ENCODE measurements around the gene LAMC3. TPM values are rescaled to one million over a fixed set of nuclear protein-coding genes. Genes with fewer than 3 reads are reported as not detected.
A peak's percentile ranks its signal among the peaks of the same experiment; 100 is the strongest.
"Not testable (repeated sequence)": the region's sequence is repeated elsewhere in the genome, so short reads cannot be mapped to it uniquely, and the experiment has no call there.

Gene LAMC3
- total RNA-seq, 2 donors from 2014 or later: 3.9 to 16.8 TPM

DNA sequence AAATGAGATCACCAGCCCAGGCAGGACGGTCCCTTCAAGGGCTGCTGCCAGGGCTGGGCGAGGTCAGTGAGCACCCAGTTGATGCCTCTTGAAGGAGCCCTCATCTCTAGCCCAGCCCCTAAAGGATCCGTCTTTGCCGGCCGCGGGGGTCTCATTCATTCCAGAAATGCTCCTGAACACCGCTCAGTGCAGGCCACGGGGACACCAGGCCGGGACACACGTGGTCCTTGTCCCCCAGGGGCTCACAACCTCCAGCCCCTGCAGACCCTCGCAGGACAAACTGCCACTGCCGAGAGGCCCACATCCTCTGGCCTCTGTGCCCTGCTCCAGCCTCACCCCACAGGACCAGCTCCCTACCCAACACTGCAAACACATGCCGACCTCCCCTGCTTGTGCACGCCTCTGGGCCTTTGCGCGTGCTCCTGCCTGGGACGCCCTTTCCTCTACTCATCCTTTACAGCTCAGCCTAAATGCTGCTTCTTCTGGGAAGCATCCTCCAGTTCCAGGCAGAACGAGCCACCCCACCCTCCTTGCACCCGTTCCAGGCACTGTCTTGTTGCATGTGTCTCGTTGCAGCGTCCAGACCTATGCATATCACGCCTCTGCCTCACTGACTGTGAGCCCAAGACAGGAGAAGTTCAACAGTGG lies 10.3 kb upstream of the LAMC3 start:
- DNase-seq (no peak), ATAC-seq (peak; percentile 7)
- no peak for TF ChIP-seq POLR2A (IDR thresholded peaks at IDR 0.05)
- TF ChIP-seq, protein P1, sequence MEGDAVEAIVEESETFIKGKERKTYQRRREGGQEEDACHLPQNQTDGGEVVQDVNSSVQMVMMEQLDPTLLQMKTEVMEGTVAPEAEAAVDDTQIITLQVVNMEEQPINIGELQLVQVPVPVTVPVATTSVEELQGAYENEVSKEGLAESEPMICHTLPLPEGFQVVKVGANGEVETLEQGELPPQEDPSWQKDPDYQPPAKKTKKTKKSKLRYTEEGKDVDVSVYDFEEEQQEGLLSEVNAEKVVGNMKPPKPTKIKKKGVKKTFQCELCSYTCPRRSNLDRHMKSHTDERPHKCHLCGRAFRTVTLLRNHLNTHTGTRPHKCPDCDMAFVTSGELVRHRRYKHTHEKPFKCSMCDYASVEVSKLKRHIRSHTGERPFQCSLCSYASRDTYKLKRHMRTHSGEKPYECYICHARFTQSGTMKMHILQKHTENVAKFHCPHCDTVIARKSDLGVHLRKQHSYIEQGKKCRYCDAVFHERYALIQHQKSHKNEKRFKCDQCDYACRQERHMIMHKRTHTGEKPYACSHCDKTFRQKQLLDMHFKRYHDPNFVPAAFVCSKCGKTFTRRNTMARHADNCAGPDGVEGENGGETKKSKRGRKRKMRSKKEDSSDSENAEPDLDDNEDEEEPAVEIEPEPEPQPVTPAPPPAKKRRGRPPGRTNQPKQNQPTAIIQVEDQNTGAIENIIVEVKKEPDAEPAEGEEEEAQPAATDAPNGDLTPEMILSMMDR (IDR thresholded peaks at IDR 0.05): no peak
- no peaks in the 10 kb centered on the region for H3K4me1 ChIP-seq
- intact Hi-C loops (cut with DNase I): no loop called here
- no peaks in the 10 kb centered on the region for H3K9me3 ChIP-seq
- no peaks in the 10 kb centered on the region for H3K36me3 ChIP-seq (replicated peaks in 1 of 2; ENCODE audit: insufficient read depth in 1 of 2, low read depth in 2 of 2)
- H3K4me3 ChIP-seq: no peak overlapping the region
- peaks cover 0 to 24% of the 10 kb centered on the region in 2 donors for H3K27me3 ChIP-seq
- no peak overlapping the region for H3K27ac ChIP-seq
- 53% methylated on average over 17 to 22 of the region's 22 CpGs for WGBS, 2 donors

DNA sequence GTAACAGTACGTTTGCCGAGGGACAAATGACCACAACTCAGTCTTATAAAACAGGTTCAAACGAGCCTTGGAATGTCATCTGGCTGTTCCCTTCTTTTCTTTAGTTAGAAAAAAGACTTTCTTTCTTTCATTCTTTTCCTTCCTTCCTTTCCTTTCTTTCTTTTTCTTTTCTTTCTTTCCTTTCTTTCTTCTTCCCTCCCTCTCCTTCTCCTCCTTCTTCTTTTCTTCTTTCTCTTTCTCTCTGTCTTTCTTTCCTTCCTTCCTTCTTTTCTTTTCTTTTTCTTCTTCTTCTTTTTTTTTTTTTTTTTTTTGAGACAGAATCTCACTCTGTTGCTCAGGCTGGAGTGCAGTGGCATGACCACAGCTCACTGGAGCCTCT lies 9.7 kb upstream of the LAMC3 start:
- no peaks in the 10 kb centered on the region for H3K36me3 ChIP-seq (replicated peaks in 1 of 2; ENCODE audit: insufficient read depth in 1 of 2, low read depth in 2 of 2)
- DNase-seq (no peak), ATAC-seq (no peak)
- no peak overlapping the region for H3K4me3 ChIP-seq
- intact Hi-C loops (cut with DNase I): no loop called here
- peaks cover 0 to 24% of the 10 kb centered on the region in 2 donors for H3K27me3 ChIP-seq
- no peaks in the 10 kb centered on the region for H3K4me1 ChIP-seq
- H3K27ac ChIP-seq: no peak overlapping the region
- TF ChIP-seq, protein P1 (IDR thresholded peaks at IDR 0.05): no peak
- TF ChIP-seq POLR2A (IDR thresholded peaks at IDR 0.05): no peak
- no peaks in the 10 kb centered on the region for H3K9me3 ChIP-seq
- WGBS, 2 donors: 37 to 63% methylated on average over 3 of the region's 3 CpGs

DNA sequence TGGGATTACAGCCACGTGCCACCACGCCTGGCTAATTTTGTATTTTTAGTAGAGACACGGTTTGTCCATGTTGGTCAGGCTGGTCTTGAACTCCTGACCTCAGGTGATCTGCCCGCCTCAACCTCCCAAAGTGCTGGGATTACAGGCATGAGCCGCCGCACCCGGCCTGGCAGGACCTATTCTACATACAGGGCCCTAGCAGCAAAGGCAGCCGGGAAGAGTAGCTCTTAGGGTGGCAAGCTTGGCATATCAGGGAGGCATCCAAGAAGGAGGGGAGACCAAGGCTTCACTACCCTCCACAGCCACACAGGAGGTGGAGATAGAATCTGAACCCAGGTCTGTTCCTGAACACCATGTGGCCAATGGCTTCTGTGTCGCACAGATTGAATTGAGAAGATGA lies 8.4 kb upstream of the LAMC3 start:
- peaks cover 0 to 20% of the 10 kb centered on the region in 2 donors for H3K27me3 ChIP-seq
- H3K9me3 ChIP-seq; H3K4me3 ChIP-seq; ATAC-seq; DNase-seq; intact Hi-C loops (cut with DNase I); H3K36me3 ChIP-seq (replicated peaks in 1 of 2; ENCODE audit: insufficient read depth in 1 of 2, low read depth in 2 of 2); H3K27ac ChIP-seq; H3K4me1 ChIP-seq: not testable (repeated sequence)
- 63 to 84% methylated on average over 8 to 9 of the region's 9 CpGs for WGBS, 2 donors

DNA sequence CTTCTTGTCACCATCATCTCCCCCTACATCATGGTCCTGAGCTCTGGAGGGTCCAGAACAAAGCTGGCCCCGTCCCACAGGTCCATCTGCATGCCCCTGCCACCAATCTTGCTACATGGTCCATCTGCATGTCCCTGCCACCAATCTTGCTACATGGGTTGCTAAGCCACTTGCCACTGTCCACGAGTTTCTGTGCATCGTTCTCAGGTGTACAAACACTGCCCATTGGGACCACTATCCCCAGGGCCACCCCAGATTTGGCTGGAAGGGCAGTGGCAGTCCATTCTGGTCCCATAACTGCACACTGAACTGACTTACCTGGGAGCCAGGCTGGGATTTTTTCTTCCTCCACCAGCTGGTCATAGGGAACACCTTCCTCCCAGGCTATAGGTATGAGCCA lies 8.0 kb upstream of the LAMC3 start:
- peaks cover 0 to 20% of the 10 kb centered on the region in 2 donors for H3K27me3 ChIP-seq
- no peak overlapping the region for H3K27ac ChIP-seq
- TF ChIP-seq, protein P1 (IDR thresholded peaks at IDR 0.05): no peak
- DNase-seq: no peak
- no peak overlapping the region for H3K4me3 ChIP-seq
- intact Hi-C loops (cut with DNase I): no loop called here
- H3K9me3 ChIP-seq: no peaks in the 10 kb centered on the region
- ATAC-seq: no peak
- no peaks in the 10 kb centered on the region for H3K4me1 ChIP-seq
- WGBS, 2 donors: 23% methylated on average over 3 of the region's 3 CpGs; no CpG with 5 or more reads in 1 of the 2 donors
- H3K36me3 ChIP-seq (replicated peaks in 1 of 2; ENCODE audit: insufficient read depth in 1 of 2, low read depth in 2 of 2): no peaks in the 10 kb centered on the region

DNA sequence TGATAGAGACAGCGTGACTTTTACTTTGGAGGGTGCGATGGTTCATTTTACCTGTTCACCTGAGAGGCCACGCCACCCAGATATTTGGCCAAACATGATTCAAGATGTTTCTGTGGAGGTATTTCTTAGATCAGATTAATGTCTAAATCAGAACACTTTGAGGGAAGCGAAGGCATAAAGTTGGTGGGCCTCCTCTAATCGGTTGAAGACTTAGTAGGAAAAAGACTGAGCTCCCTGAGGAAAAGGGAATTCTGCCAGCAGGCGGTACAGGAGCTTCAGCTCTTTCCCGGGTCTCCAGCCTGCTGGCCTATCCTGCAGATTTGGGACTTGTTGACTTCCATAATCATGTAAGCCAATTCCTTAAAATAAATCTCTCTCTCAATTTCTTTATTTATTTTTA lies 7.0 kb upstream of the LAMC3 start:
- 77 to 80% methylated on average over 7 of the region's 7 CpGs for WGBS, 2 donors
- intact Hi-C loops (cut with DNase I): no loop called here

More for the DNA sequence above, 7.0 kb upstream of the LAMC3 start:
- DNase-seq: no peak
- no peaks in the 10 kb centered on the region for H3K36me3 ChIP-seq (replicated peaks in 1 of 2; ENCODE audit: insufficient read depth in 1 of 2, low read depth in 2 of 2)
- no peaks in the 10 kb centered on the region for H3K9me3 ChIP-seq
- no peak overlapping the region for H3K27ac ChIP-seq
- ATAC-seq: no peak
- TF ChIP-seq, protein P1 (IDR thresholded peaks at IDR 0.05): no peak
- no peak for TF ChIP-seq POLR2A (IDR thresholded peaks at IDR 0.05)
- H3K27me3 ChIP-seq: peaks cover 0 to 20% of the 10 kb centered on the region in 2 donors
- no peak overlapping the region for H3K4me3 ChIP-seq
- H3K4me1 ChIP-seq: no peaks in the 10 kb centered on the region
